ENCODE results near the gene CLSTN2. TPM values are rescaled to one million over a fixed set of nuclear protein-coding genes. Genes with fewer than 3 reads are reported as not detected.

CLSTN2 gene
- total and polyA plus RNA-seq, 2 donors from 2014 or later, result 2.0 to 12.0 TPM

- H3K36me3 ChIP-seq (ENCODE audit: control insufficient read depth in 2 of 3, insufficient read depth in 3 of 3, low read length in 3 of 3), result no peaks in the 10 kb centered on the region
These were observed 199.4 kb downstream of the CLSTN2 start for GRCh38 chr3:140134231-140134965.

GRCh38 chr3:140135461-140135860 lies 200.5 kb downstream of the CLSTN2 start:
- no peaks in the 10 kb centered on the region for H3K27me3 ChIP-seq (ENCODE audit: control insufficient read depth, insufficient read depth, low read length)
- intact Hi-C loops (cut with DNase I), result no loop called here
- H3K27ac ChIP-seq (ENCODE audit: low read depth in 2 of 2, low read length in 2 of 2), result no peak overlapping the region
- no peak for DNase-seq
- H3K36me3 ChIP-seq (ENCODE audit: control insufficient read depth in 2 of 3, insufficient read depth in 3 of 3, low read length in 3 of 3), result no peaks in the 10 kb centered on the region
- no peak overlapping the region for H3K4me3 ChIP-seq (ENCODE audit: low read length in 3 of 3)
- TF ChIP-seq CTCF (IDR thresholded peaks at IDR 0.05; ENCODE audit: borderline replicate concordance, extremely low read depth, insufficient read depth), result no peak
- H3K9ac ChIP-seq (ENCODE audit: low read length in 3 of 3), result no peak overlapping the region
- no peak for FAIRE-seq
- no peaks in the 10 kb centered on the region for H3K9me3 ChIP-seq (ENCODE audit: control insufficient read depth in 2 of 3, insufficient read depth in 1 of 3, low read length in 3 of 3)
- H3K4me1 ChIP-seq (ENCODE audit: control insufficient read depth in 2 of 3, insufficient read depth in 2 of 3, low read depth in 1 of 3, low read length in 3 of 3), result no peaks in the 10 kb centered on the region

More at GRCh38 chr3:140134231-140134965, 199.4 kb downstream of the CLSTN2 start:
- DNase-seq (no peak), FAIRE-seq (no peak)
- Histone ChIP-seq H3K4me1 (ENCODE audit: control insufficient read depth in 2 of 3, insufficient read depth in 2 of 3, low read depth in 1 of 3, low read length in 3 of 3) (no peaks in the 10 kb centered on the region), H3K4me3 (ENCODE audit: low read length in 3 of 3) (no peak overlapping the region), H3K27me3 (ENCODE audit: control insufficient read depth, insufficient read depth, low read length) (no peaks in the 10 kb centered on the region), H3K9ac (ENCODE audit: low read length in 3 of 3) (no peak overlapping the region), H3K27ac (ENCODE audit: low read depth in 2 of 2, low read length in 2 of 2) (no peak overlapping the region), H3K9me3 (ENCODE audit: control insufficient read depth in 2 of 3, insufficient read depth in 1 of 3, low read length in 3 of 3) (no peaks in the 10 kb centered on the region)
- TF ChIP-seq CTCF (IDR thresholded peaks at IDR 0.05; ENCODE audit: borderline replicate concordance, extremely low read depth, insufficient read depth), result no peak
- intact Hi-C loops (cut with DNase I), result no loop called here

DNA sequence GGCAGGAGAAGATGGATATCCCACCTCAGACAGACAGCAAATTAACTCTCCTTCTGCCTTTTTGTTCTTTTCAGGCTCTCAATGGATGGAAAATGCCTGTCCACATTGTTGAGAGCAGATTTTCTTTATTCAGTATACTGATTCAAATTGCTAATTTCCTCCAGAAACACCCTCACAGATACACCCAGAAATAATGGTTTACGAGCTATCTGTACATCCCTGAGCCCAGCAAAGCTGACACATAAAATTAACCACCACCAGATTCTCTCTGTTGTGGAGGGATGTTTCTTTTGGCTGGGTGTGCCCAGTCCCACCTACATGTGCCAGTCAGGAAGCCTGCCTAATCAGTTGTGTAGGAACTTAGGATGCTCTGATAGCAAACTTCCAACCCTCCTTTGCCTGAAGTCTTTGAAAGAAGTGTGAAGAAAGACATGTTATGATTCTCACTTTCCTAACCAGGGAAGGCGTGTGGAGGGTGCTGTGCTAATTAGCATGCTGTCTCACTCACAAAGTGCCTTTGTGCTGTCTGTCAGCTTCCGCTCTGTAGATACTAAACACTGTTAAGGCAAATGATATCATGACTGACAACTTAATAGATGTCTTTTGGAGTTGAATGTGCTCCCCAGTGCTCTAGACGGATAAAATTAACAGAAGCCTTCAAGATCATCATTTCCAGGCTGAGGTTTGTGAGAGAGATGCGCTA lies 208.5 kb downstream of the CLSTN2 start:
- no peaks in the 10 kb centered on the region for H3K4me1 ChIP-seq (ENCODE audit: control insufficient read depth in 2 of 3, insufficient read depth in 2 of 3, low read depth in 1 of 3, low read length in 3 of 3)
- H3K9ac ChIP-seq (ENCODE audit: low read length in 3 of 3), result no peak overlapping the region
- no peaks in the 10 kb centered on the region for H3K27me3 ChIP-seq (ENCODE audit: control insufficient read depth, insufficient read depth, low read length)
- DNase-seq, result no peak
- H3K4me3 ChIP-seq (ENCODE audit: low read length in 3 of 3), result no peak overlapping the region
- FAIRE-seq, result no peak
- no peak for TF ChIP-seq CTCF (IDR thresholded peaks at IDR 0.05; ENCODE audit: borderline replicate concordance, extremely low read depth, insufficient read depth)
- no peaks in the 10 kb centered on the region for H3K9me3 ChIP-seq (ENCODE audit: control insufficient read depth in 2 of 3, insufficient read depth in 1 of 3, low read length in 3 of 3)
- H3K36me3 ChIP-seq (ENCODE audit: control insufficient read depth in 2 of 3, insufficient read depth in 3 of 3, low read length in 3 of 3), result no peaks in the 10 kb centered on the region
- no peak overlapping the region for H3K27ac ChIP-seq (ENCODE audit: low read depth in 2 of 2, low read length in 2 of 2)
- intact Hi-C loops (cut with DNase I), result no loop called here

Measured in kidney (tissue), 14 donors.